ENCODE results near the gene VPS4A. TPM values are rescaled to one million over a fixed set of nuclear protein-coding genes. Genes with fewer than 3 reads are reported as not detected.
"Not testable (repeated sequence)": the region's sequence is repeated elsewhere in the genome, so short reads cannot be mapped to it uniquely, and the experiment has no call there.

Gene VPS4A
- polyA plus RNA-seq (2013, experiment 1 of 2; ENCODE audit: insufficient read length): 45.0 TPM
- polyA plus RNA-seq (2013, experiment 2 of 2; ENCODE audit: insufficient read length): 34.7 TPM

DNA sequence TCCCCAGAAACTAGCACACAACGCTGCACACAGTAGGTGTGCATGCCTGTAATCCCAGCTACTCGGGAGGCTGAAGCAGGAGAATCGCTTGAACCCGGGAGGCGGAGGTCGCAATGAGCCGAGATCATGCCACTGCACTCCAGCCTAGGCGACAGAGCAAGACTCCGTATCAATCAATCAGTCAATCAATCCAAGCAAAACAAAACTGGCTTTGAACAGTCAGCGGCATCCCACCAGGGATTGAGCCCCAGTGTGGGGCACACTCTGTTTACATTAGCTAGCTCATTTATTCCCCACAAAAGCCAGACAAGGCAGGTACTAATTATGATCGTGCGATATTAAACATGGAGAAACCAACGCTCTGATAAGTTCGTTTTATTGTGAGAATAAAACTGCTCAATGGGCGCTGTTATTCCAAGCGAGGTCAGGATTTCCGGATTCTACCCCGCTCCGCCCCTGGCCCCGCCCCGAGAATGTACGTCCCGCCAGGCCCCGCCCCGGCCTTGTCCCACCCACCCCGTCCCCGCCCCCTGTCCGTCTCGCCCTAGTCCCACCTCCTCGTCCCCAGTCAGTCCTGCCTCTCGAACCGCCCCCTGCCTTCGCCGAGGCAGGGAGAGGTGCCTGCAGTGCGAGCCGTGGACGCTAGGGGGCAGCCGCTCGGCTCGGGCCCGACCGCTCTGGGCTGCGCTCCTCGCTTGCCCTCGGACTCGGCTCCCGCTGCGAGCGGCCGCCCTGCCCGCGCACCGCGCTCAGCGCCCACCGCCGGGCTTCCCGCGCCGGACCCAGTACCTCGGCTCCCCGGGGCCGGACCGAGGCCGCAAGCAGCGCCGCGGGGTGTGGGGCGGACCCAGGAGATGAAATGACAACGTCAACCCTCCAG lies at the start of gene VPS4A:
TSS of gene VPS4A (plus strand) at position 698 of the 880 bp plus-strand sequence. CDS start at position 860, 162 bp downstream.
- DNase-seq: peak; percentile 94

GRCh38 chr16:69266334-69267063 lies 44.7 kb upstream of the VPS4A start:
- no peak for DNase-seq

DNA sequence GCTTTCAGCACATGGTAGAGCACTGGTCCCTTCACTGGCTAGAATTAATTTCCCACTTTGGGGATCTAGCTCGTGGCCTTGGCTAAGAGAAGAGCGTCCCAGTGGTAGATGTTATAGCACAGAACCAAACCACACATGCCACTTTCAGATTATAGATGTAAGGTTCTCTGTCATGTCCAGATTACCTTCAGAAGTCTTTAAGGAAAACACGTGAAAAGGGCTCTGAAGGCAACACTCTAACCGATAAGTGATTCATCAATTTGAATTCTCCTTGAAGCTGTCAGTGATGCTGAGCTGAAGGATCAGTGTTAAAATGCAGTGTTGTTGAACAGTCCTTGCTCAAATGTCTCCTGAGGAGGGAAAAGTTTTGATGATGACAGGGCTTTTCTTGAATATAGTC lies 43.5 kb upstream of the VPS4A start:
- no peak for DNase-seq

DNA sequence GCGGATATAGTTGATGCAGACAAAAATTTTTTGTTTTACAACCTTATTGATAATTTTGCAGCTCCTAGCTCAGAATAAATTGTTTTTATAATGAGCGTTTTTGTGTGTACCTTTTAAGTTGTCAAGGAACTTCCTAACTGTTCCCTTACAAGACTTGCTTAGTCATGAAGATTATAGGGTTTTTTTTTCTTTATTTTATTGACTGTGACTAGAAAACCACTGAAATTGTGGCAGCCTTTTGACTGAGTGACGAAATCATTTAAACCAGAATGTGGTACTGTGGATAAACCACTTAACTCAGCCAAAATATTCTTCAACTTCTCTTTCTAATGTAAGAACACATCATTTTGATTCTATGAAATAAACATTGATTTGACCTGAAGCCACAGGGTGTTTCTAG lies 40.8 kb upstream of the VPS4A start:
- DNase-seq: no peak

DNA sequence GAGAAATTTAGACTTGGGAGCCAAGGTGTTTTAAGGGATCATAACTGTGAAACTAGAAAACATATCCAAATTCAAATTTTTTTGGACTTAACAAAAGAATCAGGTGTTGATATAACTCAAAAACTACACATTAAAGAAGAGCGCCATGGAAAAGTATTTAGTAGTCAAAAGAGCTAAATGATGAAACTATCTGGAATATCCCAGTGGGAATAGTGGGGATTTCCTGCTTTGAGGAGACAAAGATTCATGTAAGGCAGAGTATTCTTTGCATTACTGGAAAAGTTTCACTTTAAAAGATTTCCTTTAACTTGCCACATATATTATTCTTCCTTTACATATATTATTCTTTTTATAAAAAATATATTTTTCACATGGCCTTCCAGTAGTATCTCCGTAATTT lies 40.3 kb upstream of the VPS4A start:
- DNase-seq: peak; percentile 64

GRCh38 chr16:69273009-69273408 lies 38.1 kb upstream of the VPS4A start:
- peak; percentile 89 for DNase-seq

- DNase-seq: no peak
Measured at GRCh38 chr16:69274699-69275235, 36.4 kb upstream of the VPS4A start.

GRCh38 chr16:69276148-69277115 lies 34.7 kb upstream of the VPS4A start:
- peak; percentile 98 for DNase-seq

DNA sequence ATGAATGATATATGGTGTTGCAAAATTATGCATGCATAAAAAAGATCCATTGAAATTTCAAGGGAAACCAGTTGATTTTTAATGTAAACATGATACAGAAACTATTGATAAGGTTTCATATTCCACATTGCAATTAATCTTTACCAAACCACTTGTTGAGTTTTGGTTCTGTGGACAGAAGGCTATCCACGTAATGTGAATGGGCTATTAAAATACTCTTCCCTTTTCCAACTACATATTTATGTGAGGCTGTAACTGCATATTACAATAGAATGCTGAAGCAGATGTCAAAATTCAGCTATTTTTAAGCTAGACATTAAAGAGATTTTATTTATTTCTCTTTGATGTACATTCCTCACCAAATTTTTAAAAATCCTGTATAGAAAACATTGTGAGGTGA lies 33.7 kb upstream of the VPS4A start:
- DNase-seq: no peak

DNA sequence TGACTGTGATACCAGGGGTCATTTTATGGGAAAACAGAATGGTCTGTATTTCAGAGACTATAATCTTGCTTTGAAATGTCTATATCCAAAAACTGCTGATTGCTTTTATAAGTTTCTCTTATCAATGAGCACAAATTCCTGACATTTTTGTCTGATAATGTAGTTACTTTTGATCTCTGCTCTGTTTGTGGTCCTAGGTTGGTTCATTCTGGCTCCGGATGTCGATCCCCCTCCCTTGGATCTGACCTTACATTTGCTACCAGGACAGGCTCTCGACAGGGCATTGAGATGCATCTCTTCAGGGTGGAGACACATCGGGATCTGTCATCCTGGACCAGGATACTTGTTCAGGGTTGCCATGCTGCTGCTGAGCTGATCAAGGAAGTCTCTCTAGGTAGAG lies 27.3 kb upstream of the VPS4A start:
- no peak for DNase-seq

- no peak for DNase-seq
Measured at GRCh38 chr16:69285240-69285639, 25.9 kb upstream of the VPS4A start.

GRCh38 chr16:69286941-69287713 lies 24.0 kb upstream of the VPS4A start:
- peak; percentile 69 for DNase-seq

DNA sequence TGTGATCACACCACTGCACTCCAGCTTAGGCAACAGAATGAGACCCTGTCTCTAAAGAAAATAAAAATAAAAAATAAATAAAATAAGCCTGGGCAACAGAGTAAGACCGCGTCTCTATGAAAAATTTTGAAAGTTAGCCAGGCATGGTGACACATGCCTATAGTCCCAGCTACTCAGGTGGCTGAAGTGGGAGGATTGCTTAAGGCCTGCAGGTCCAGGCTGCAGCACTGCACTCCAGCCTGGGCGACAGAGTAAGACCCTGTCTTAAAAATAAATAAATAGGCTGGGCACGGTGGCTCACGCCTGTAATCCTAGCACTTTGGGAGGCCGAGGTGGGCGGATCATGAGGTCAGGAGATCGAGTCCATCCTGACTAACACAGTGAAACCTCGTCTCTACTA lies 19.5 kb upstream of the VPS4A start:
- DNase-seq: not testable (repeated sequence)

DNA sequence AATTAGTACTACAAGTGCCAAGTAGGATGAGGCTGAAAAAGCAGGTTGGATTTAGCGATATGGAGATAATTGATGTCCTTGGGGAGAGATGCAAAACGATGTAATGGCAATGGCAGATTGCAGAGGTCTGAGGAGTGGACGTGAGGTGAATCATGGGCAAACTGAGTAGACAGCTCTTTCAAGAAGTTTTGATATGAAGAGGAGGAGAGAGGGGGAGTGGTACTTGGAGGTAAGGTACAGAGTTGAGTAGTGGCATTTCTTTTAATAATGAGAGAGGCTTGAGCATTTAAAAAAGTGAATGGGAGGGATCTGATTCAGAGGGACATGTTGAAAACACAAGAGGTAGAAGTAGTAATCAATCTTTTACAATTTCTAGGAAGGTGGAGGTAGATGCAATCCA lies 17.7 kb upstream of the VPS4A start:
- no peak for DNase-seq

- DNase-seq: peak; percentile 27
Measured at GRCh38 chr16:69294051-69294450, 17.1 kb upstream of the VPS4A start.

DNA sequence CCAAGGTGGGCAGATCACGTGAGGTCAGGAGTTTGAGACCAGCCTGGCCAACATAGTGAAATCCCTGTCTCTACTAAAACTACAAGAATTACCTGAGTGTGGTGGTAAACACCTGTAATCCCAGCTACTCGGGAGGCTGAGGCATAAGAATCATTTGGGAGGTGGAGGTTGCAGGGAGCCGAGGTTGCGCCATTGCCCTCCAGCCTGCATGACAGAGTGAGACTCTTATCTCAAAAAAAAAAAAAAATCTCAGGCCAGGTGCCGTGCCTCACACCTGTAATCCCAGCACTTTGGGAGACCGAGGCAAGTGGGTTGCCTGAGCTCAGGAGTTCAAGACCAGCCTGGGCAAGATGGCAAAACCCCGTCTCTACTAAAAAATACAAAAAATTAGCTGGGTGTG lies 14.4 kb upstream of the VPS4A start:
- not testable (repeated sequence) for DNase-seq

- DNase-seq: no peak
Measured at GRCh38 chr16:69298261-69298660, 12.9 kb upstream of the VPS4A start.

DNA sequence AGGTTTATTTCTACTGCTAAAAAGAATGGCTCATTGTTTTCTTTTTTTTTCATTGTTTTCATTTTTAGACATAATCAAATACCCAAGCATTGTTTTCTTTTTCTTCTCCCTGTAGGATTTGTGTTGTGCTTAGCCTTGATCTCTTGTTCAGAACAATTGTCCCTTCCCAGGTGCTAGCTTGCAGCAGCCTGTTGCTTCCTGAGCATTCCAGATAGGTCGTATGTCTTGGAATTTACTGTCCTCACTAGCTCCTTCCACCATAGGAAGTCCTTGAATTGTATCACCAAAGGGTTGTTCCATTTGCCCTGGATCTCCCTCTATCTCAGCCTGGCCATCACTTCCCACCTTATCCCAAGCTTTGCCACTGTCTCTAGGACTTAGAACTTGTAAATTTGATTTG lies 10.0 kb upstream of the VPS4A start:
- no peak for DNase-seq

DNA sequence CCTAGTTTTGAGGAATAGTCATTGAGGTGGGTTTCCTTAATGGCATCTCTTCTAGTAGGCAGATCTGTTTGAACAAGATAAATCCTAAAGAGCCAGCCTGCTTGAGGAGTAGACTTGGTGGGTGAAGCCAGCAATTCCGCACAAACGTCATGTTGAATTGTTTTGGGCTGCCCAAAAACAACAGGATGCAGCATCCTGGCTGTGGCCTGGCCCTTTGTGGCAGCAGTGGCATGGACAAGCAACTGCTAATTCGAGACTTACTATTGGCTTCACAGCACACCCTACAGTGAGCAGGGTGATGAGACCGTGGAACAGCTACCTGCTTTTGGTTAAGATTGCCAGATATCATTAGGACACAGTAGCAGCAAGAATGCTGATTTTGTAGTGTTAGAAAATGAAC lies 9.3 kb upstream of the VPS4A start:
- DNase-seq: no peak

DNA sequence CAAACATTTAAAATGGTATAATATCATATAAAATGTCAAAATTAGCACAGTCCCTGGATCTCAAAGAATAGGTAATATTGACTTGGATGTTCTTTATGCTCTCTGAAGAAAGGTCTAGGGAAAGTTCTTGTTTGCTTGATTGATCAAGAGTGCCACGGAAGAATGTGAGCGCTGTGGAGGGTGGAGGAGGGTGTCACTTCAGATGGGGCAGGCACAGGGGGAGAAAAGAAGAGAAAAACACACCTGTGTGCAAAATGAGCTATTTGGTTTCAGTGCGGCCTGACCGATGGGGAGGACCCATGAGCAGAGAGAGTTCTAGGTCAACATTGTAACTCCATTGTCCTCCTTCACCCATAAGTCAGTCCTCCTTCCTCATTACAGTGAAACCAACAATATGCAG lies 8.8 kb upstream of the VPS4A start:
- DNase-seq: no peak

DNA sequence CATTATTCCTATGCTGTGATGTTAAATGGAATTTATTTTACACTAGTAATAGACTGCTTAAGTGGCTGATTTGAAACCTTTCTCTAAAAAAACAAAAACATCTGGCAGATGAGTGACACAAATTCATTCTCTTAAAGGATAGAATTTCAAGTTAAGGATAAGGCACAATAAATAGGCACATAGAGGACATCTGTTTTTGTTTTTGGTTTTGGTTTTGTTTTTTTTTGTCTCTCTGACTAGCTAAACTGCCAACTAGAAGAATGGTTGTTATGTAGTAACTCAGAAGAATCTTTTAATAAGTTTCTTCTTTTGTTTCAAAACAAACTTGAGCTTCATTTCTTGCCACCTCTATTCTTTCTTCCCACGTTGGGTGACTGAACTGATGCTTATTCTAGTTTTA lies 5.1 kb upstream of the VPS4A start:
- DNase-seq: no peak
